ENCODE measurements around the gene ATP2C2.
"Not testable (repeated sequence)": the region's sequence is repeated elsewhere in the genome, so short reads cannot be mapped to it uniquely, and the experiment has no call there.

Gene ATP2C2

GRCh38 chr16:84418056-84418849 lies 49.9 kb downstream of the ATP2C2 start:
- no peaks in the 10 kb centered on the region for H3K36me3 ChIP-seq (ENCODE audit: control insufficient read depth, low read length)
- TF ChIP-seq EZH2phosphoT487 (IDR thresholded peaks at IDR 0.05; ENCODE audit: borderline replicate concordance, low read length) (no peak), CTCF (IDR thresholded peaks at IDR 0.05; ENCODE audit: low read depth, low read length, poor library complexity, severe bottlenecking) (no peak)
- H3K4me1 ChIP-seq (ENCODE audit: control insufficient read depth, low read length): no peaks in the 10 kb centered on the region
- no peaks in the 10 kb centered on the region for H3K27me3 ChIP-seq (ENCODE audit: control insufficient read depth, low read length)
- no peak overlapping the region for H3K4me3 ChIP-seq (ENCODE audit: low read length)
- no peaks in the 10 kb centered on the region for H3K79me2 ChIP-seq (ENCODE audit: control insufficient read depth, low read length)
- peaks cover 3% of the 10 kb centered on the region for H3K9me3 ChIP-seq (ENCODE audit: control insufficient read depth, insufficient read depth, low read length)
- H4K20me1 ChIP-seq (ENCODE audit: control insufficient read depth, insufficient read depth, low read depth, low read length): no peaks in the 10 kb centered on the region
- H3F3A ChIP-seq (ENCODE audit: control insufficient read depth, insufficient read depth): no peaks in the 10 kb centered on the region
- H3K27ac ChIP-seq (ENCODE audit: low read depth, low read length): no peak overlapping the region
- H3K4me2 ChIP-seq (ENCODE audit: low read length): no peak overlapping the region
- H3K9me2 ChIP-seq (replicated peaks; ENCODE audit: control insufficient read depth, low read length): no peaks in the 10 kb centered on the region

GRCh38 chr16:84419730-84420129 lies 51.4 kb downstream of the ATP2C2 start:
- H3K36me3 ChIP-seq (ENCODE audit: control insufficient read depth, low read length): no peaks in the 10 kb centered on the region
- H3K4me2 ChIP-seq (ENCODE audit: low read length): no peak overlapping the region
- H3K4me3 ChIP-seq (ENCODE audit: low read length): no peak overlapping the region
- H3K27me3 ChIP-seq (ENCODE audit: control insufficient read depth, low read length): no peaks in the 10 kb centered on the region
- H3K27ac ChIP-seq (ENCODE audit: low read depth, low read length): no peak overlapping the region
- H3K9me3 ChIP-seq (ENCODE audit: control insufficient read depth, insufficient read depth, low read length): peaks cover 6% of the 10 kb centered on the region
- no peaks in the 10 kb centered on the region for H3K4me1 ChIP-seq (ENCODE audit: control insufficient read depth, low read length)
- no peaks in the 10 kb centered on the region for H3K9me2 ChIP-seq (replicated peaks; ENCODE audit: control insufficient read depth, low read length)
- H3K79me2 ChIP-seq (ENCODE audit: control insufficient read depth, low read length): no peaks in the 10 kb centered on the region
- no peaks in the 10 kb centered on the region for H3F3A ChIP-seq (ENCODE audit: control insufficient read depth, insufficient read depth)
- TF ChIP-seq EZH2phosphoT487 (IDR thresholded peaks at IDR 0.05; ENCODE audit: borderline replicate concordance, low read length): no peak
- TF ChIP-seq CTCF (IDR thresholded peaks at IDR 0.05; ENCODE audit: low read depth, low read length, poor library complexity, severe bottlenecking): no peak
- no peaks in the 10 kb centered on the region for H4K20me1 ChIP-seq (ENCODE audit: control insufficient read depth, insufficient read depth, low read depth, low read length)

DNA sequence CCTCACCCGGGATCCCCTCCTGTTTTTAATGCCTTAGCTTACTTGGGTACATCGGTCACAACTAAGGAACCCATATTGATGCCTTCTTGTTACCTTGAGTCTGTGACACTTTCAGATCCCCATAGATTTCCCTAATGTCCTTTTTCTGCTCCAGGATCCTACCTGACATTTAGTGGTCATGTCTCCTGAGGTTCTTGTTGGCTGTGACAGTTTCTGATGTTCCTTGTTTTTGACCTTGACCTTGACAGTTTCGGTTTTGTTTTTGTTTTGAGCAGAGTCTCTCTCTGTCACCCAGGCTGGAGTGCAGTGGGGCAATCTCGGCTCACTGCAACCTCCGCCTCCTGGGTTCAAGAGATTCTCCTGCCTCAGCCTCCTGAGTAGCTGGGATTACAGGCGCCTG lies 52.2 kb downstream of the ATP2C2 start:
- H3K4me2 ChIP-seq (ENCODE audit: low read length); H3K36me3 ChIP-seq (ENCODE audit: control insufficient read depth, low read length); H3K9me3 ChIP-seq (ENCODE audit: control insufficient read depth, insufficient read depth, low read length); H3K27me3 ChIP-seq (ENCODE audit: control insufficient read depth, low read length); H3K27ac ChIP-seq (ENCODE audit: low read depth, low read length); H3K9me2 ChIP-seq (replicated peaks; ENCODE audit: control insufficient read depth, low read length); H3K4me1 ChIP-seq (ENCODE audit: control insufficient read depth, low read length); H3K79me2 ChIP-seq (ENCODE audit: control insufficient read depth, low read length); H3K4me3 ChIP-seq (ENCODE audit: low read length); H4K20me1 ChIP-seq (ENCODE audit: control insufficient read depth, insufficient read depth, low read depth, low read length); H3F3A ChIP-seq (ENCODE audit: control insufficient read depth, insufficient read depth): not testable (repeated sequence)

GRCh38 chr16:84421081-84421937 lies 53.0 kb downstream of the ATP2C2 start:
- Histone ChIP-seq H3K79me2 (ENCODE audit: control insufficient read depth, low read length) (no peaks in the 10 kb centered on the region), H3K4me1 (ENCODE audit: control insufficient read depth, low read length) (no peaks in the 10 kb centered on the region), H4K20me1 (ENCODE audit: control insufficient read depth, insufficient read depth, low read depth, low read length) (no peaks in the 10 kb centered on the region), H3K9me2 (replicated peaks; ENCODE audit: control insufficient read depth, low read length) (no peaks in the 10 kb centered on the region), H3K4me3 (ENCODE audit: low read length) (no peak overlapping the region), H3K36me3 (ENCODE audit: control insufficient read depth, low read length) (no peaks in the 10 kb centered on the region), H3F3A (ENCODE audit: control insufficient read depth, insufficient read depth) (no peaks in the 10 kb centered on the region), H3K4me2 (ENCODE audit: low read length) (no peak overlapping the region), H3K27ac (ENCODE audit: low read depth, low read length) (no peak overlapping the region), H3K27me3 (ENCODE audit: control insufficient read depth, low read length) (no peaks in the 10 kb centered on the region), H3K9me3 (ENCODE audit: control insufficient read depth, insufficient read depth, low read length) (peaks cover 6% of the 10 kb centered on the region)
- TF ChIP-seq CTCF (IDR thresholded peaks at IDR 0.05; ENCODE audit: low read depth, low read length, poor library complexity, severe bottlenecking) (no peak), EZH2phosphoT487 (IDR thresholded peaks at IDR 0.05; ENCODE audit: borderline replicate concordance, low read length) (no peak)
